Esophagus muscularis mucosa (tissue), 4 donors: ENCODE results near the gene LBX1.

ENCODE experiments used
- CTCF ChIP-seq, 3 experiments: fragments of 200-600 bp in 2 of 3; fragments of 450-650 bp in 1 of 3; sonication (generic) in 2 of 3; IDR thresholded peaks; one replicate each; pipeline ENCODE4 v1.5.1; 2017 to 2019; ENCODE audit warnings: antibody characterized with exemption in 3 of 3, mild to moderate bottlenecking in 2 of 3, moderate library complexity in 1 of 3
- EP300 ChIP-seq: sonication (generic); formaldehyde crosslinking; IDR thresholded peaks from one replicate; pipeline ENCODE4 v1.6.1; 2017; ENCODE audit warnings: antibody characterized with exemption
- POLR2A ChIP-seq: fragments of 450-650 bp; IDR thresholded peaks from one replicate; pipeline ENCODE4 v1.6.1; 2017; ENCODE audit warnings: antibody characterized with exemption, moderate library complexity, mild to moderate bottlenecking, low read depth
- POLR2AphosphoS5 ChIP-seq, 2 donors: sonication (generic); formaldehyde crosslinking; IDR thresholded peaks; one replicate each; pipeline ENCODE4 v1.6.1; 2017; ENCODE audit warnings: antibody characterized with exemption in 2 of 2

- TF ChIP-seq POLR2A = no peak
- no peak for TF ChIP-seq CTCF (IDR thresholded peaks at IDR 0.05)
- no peak for TF ChIP-seq EP300
- no peak for TF ChIP-seq POLR2AphosphoS5 (IDR thresholded peaks at IDR 0.05)
These were observed 17.4 kb upstream of the LBX1 start for GRCh38 chr10:101246639-101247038.
